ENCODE data around the gene CTTNBP2NL.

The CTTNBP2NL gene

GRCh38 chr1:112395821-112396652, at the start of gene CTTNBP2NL:
Gene CTTNBP2NL (plus strand): TSS chr1:112396214. CDS start chr1:112416166, 19,952 bp downstream.
- peak; percentile 72 for DNase-seq (ENCODE audit: low read depth)

- no peak for DNase-seq (ENCODE audit: low read depth)
Measured at GRCh38 chr1:112346801-112347350, 49.1 kb upstream of the CTTNBP2NL start.

DNA sequence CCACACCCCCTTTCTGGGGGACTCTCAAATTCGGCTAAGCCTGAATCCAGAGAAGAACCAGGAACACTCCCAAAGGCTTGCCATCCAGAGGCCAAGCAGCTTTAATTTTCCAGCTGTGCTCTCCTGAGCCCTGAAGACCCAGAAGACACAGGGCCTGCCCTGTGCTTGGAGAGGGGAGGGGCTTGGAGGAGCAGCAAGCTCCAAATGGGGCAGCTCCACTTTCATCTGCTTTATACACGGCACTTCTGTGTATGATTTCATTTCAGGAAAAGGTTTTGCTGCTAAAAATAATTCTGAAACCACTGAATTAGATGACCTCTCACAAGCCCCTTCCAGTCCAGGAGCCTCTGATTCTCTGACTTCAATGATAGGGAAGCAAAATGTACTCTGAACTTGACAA, 39.2 kb upstream of the CTTNBP2NL start:
- no peak for DNase-seq (ENCODE audit: low read depth)

DNA sequence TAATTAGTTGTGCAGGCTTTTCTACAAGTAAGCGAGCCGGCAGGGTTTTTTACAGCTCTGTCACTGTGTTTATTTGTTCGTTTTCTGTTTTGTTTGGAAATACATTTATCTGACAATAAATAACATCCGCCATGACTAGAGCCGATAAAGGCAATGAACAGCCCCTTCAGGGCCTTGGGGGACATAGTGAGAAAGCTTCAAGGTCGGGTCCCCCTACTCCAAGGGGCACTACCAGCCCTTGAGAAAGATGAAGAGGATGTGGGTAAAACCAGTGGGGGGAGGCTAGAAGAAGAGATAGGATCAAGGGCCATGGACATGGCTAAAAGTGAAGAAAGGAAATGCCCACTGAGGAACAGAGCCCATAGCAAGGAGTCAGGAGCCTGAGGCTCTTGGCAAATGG, 38.5 kb upstream of the CTTNBP2NL start:
- DNase-seq (ENCODE audit: low read depth), result no peak

- no peak for DNase-seq (ENCODE audit: low read depth)
Measured at GRCh38 chr1:112358061-112358770, 37.8 kb upstream of the CTTNBP2NL start.

GRCh38 chr1:112358798-112359408, 37.1 kb upstream of the CTTNBP2NL start:
- DNase-seq (ENCODE audit: low read depth), result no peak

DNA sequence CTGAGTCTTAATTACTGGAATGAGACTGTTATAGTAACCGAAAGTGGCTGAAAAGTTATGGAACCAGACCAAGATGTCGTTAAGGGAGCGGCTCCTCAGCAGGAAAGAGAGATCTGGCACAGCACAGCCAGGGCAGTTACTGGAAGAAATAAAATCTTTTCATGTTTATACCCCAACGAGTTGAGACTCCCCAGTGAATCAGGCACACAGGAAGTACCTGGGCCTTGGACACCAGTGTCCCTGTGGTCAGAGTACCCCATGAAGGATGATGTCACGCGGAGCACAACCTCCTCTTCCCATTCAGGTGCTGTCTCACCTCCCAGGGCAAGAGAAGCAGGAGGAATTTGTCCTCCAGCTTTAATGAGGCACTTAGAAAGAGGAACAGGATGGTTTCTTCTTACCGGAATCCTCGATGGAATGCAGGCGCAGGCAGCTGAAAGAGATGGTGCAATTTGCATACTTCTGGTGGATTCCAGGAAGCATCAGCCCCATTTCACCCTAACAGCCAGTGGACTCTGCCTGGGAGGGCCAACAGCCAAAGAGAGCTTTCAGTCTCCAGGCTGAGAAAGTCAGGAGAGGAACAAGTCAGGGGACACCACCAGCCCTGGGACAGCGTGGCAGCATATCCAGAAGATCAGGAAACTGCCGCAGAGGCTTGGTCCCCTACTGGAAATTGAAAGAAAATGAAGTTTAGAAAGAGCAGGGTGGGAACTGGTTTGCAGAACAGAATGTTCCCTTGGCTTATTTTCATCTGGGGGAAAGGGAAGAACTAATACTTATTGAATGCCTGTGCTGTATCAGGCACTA, 35.9 kb upstream of the CTTNBP2NL start:
- no peak for DNase-seq (ENCODE audit: low read depth)

- no peak for DNase-seq (ENCODE audit: low read depth)
Measured at GRCh38 chr1:112363636-112364035, 32.4 kb upstream of the CTTNBP2NL start.

- no peak for DNase-seq (ENCODE audit: low read depth)
Measured at GRCh38 chr1:112368198-112368597, 27.8 kb upstream of the CTTNBP2NL start.

GRCh38 chr1:112369392-112370285, 26.4 kb upstream of the CTTNBP2NL start:
- DNase-seq (ENCODE audit: low read depth), result peak; percentile 47

GRCh38 chr1:112370996-112371395, 25.0 kb upstream of the CTTNBP2NL start:
- no peak for DNase-seq (ENCODE audit: low read depth)

GRCh38 chr1:112371775-112372174, 24.2 kb upstream of the CTTNBP2NL start:
- DNase-seq (ENCODE audit: low read depth), result no peak

DNA sequence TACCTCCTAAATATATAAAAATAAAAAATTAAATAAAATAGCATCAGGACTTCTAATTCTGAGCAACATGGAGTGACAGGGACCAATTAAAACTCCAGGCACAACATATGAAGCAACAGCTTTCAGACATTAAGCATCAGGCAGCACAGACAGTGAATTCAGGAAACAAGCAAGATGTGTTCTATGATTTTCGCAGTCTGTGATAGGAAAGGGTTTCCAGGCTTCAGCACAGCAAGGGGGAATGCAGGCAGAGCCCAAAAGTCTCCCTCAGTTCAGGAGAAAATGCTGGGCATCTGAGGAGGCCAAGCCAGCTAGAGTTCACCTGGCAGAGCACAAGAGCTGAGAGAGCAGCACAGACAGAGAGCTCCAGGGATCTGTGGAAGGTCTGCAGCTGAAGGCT, 22.2 kb upstream of the CTTNBP2NL start:
- no peak for DNase-seq (ENCODE audit: low read depth)

GRCh38 chr1:112375701-112376100, 20.3 kb upstream of the CTTNBP2NL start:
- no peak for DNase-seq (ENCODE audit: low read depth)

GRCh38 chr1:112380356-112380755, 15.7 kb upstream of the CTTNBP2NL start:
- no peak for DNase-seq (ENCODE audit: low read depth)

GRCh38 chr1:112381324-112382076, 14.5 kb upstream of the CTTNBP2NL start:
- DNase-seq (ENCODE audit: low read depth), result no peak

DNA sequence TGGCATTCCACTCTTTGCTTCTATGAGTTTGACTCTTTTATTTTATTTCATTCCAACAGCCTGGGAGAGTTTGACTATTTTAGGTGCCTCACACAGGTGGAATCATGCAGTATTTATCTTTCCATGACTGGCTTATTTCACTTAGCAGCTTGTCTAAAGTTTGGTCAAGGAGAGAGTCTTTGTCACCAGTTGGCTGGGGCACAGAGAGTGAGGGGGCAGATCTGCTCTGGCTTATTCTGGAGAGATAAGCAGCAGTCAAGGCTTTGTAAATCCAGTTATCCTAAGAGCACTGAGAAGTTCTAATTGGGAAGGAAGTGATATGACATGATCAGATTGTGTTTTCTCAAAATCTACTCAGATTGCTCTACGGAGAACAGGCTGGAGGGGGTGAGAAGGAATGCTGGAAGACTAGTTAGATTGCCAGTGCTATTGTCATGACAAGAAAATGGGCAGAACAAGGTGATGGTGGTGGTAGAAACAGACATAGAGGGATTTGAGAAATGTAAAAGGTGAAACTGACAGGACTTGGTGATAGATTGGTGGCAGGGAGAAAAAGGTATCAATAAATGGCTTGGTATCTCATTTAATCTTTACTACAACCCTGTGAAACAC, 12.1 kb upstream of the CTTNBP2NL start:
- no peak for DNase-seq (ENCODE audit: low read depth)

DNA sequence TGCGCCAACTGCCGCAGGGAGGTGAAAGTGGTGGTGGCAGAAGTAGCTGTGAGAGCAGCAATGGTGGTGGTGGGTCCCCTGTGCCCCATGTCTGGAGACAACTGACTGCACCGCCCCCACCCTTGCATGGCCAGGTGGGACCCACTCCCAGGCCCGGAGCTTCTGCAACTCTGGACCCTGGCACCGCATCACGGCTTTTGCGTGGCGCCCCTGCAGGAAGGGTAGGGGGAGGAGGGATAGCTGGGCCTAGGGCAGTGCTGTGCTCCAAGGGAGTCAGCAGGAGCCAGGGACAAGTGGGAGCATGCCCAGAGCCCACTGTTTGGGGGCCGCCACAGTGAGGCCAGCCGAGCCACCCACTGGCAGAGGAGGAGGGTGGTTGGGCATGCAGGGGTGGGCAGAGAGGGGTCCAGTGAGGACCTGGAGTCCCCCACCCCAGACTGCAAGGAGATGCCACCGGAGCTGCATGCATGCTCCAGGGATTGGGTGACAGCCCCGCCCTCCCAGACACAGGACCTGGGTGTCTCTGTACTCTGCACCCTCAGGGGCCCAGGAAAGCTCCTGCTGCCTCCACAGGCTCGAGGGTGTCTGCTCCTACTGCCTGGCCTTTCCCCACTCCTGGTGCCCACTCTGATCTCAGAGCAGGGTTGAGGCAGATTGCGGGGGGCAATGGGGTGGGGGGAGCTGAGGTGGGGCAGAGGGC, 9.8 kb upstream of the CTTNBP2NL start:
- DNase-seq (ENCODE audit: low read depth), result no peak

All from T-helper 22 cell (primary cell).